Sigmoid colon (tissue), 7 donors: Measurements from ENCODE around the gene ROR1. TPM values are rescaled to one million over a fixed set of nuclear protein-coding genes. Genes with fewer than 3 reads are reported as not detected.
A peak's percentile ranks its signal among the peaks of the same experiment; 100 is the strongest.

Experiments used
- DNase-seq: peaks from one replicate; pipeline ENCODE4 v3.0.0-alpha.2; 2019
- H3K27ac ChIP-seq, 4 donors: fragments of 200-600 bp; sonication (generic); one replicate each; pipeline ENCODE4 v1.5.1; 2016 to 2019; ENCODE audit warnings: mild to moderate bottlenecking in 1 of 4
- H3K27me3 ChIP-seq, 3 donors: fragments of 200-600 bp; sonication (generic); one replicate each; pipeline ENCODE4 v1.5.1; 2019; ENCODE audit warnings: mild to moderate bottlenecking in 1 of 3
- H3K36me3 ChIP-seq, 4 donors: fragments of 200-600 bp; sonication (generic); one replicate each; pipeline ENCODE4 v1.5.1; 2016 to 2019
- H3K4me1 ChIP-seq, 4 donors: fragments of 200-600 bp; sonication (generic); one replicate each; pipeline ENCODE4 v1.5.1; 2017 to 2019
- H3K4me3 ChIP-seq, 4 donors: fragments of 200-600 bp; sonication (generic); one replicate each; pipeline ENCODE4 v1.5.1; 2017 to 2019; ENCODE audit warnings: mild to moderate bottlenecking in 2 of 4, moderate library complexity in 1 of 4
- H3K9me3 ChIP-seq, 4 donors: fragments of 200-600 bp in 3 of 4; sonication (generic) in 3 of 4; one replicate each; pipeline versions ENCODE4 v1.5.1 to v1.6.1; 2013 to 2019
- EP300 ChIP-seq, 4 donors: sonication (generic); formaldehyde crosslinking; IDR thresholded peaks; one replicate each; pipeline ENCODE4 v1.6.1; 2017; ENCODE audit warnings: antibody characterized with exemption in 4 of 4
- POLR2A ChIP-seq, 2 donors: fragments of 450-650 bp; IDR thresholded peaks; one replicate each; pipeline ENCODE4 v1.6.1; 2016; ENCODE audit warnings: antibody characterized with exemption in 2 of 2, mild to moderate bottlenecking in 2 of 2, moderate library complexity in 2 of 2
- POLR2AphosphoS5 ChIP-seq, 4 donors: sonication (generic); formaldehyde crosslinking; IDR thresholded peaks; one replicate each; pipeline ENCODE4 v1.6.1; 2017; ENCODE audit warnings: antibody characterized with exemption in 4 of 4
- WGBS, 2 donors: extraction: QIAGEN DNeasy Blood & Tissue Kit; methylation state at CpG; one replicate each; pipeline ENCODE4 v1.1.7; 2013; 5-methylcytosine and 5-hydroxymethylcytosine counted together
- intact Hi-C: fragments of 100-400 bp; cut with DNase I; formaldehyde crosslinking; loops from one replicate; pipeline ENCODE4 v1.15.1; 2023
- polyA plus RNA-seq, 3 donors: library from polyadenylated mRNA; stranded (reverse); fragments of 200-250 nt; gene quantifications; one replicate each; pipeline ENCODE4 v1.2.3, GENCODE V29; 2013
- total RNA-seq, 4 donors: library from RNA; depleted of rRNA; stranded (reverse); fragments of >200 nt; gene quantifications; one replicate each; pipeline ENCODE4 v1.1.0, GENCODE V29; 2016
- TF ChIP-seq, protein P1 (sequence below), 4 experiments: fragments of 450-650 bp in 3 of 4; fragments of 200-600 bp in 1 of 4; IDR thresholded peaks; one replicate each; pipeline ENCODE4 v1.5.1; 2016 to 2019; ENCODE audit warnings: antibody characterized with exemption in 4 of 4, mild to moderate bottlenecking in 3 of 4, moderate library complexity in 2 of 4
- donor health status: healthy with polysubstance abuse.
- donor health status: Bipolar disorder and iron deficiency.
- donor health status: healthy.

ROR1 gene
- total and polyA plus RNA-seq, 7 donors = under 0.01 to 37.1 (median 27.3) TPM

- DNase-seq = no peak
- H3K9me3 ChIP-seq = no peaks in the 10 kb centered on the region
- 94 to 96% methylated on average over 2 of the region's 2 CpGs for WGBS, 2 donors
- H3K4me1 ChIP-seq = peaks cover 0 to 3% (median 0%) of the 10 kb centered on the region in 4 donors
- TF ChIP-seq, protein P1, sequence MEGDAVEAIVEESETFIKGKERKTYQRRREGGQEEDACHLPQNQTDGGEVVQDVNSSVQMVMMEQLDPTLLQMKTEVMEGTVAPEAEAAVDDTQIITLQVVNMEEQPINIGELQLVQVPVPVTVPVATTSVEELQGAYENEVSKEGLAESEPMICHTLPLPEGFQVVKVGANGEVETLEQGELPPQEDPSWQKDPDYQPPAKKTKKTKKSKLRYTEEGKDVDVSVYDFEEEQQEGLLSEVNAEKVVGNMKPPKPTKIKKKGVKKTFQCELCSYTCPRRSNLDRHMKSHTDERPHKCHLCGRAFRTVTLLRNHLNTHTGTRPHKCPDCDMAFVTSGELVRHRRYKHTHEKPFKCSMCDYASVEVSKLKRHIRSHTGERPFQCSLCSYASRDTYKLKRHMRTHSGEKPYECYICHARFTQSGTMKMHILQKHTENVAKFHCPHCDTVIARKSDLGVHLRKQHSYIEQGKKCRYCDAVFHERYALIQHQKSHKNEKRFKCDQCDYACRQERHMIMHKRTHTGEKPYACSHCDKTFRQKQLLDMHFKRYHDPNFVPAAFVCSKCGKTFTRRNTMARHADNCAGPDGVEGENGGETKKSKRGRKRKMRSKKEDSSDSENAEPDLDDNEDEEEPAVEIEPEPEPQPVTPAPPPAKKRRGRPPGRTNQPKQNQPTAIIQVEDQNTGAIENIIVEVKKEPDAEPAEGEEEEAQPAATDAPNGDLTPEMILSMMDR (IDR thresholded peaks at IDR 0.05) = no peak
- TF ChIP-seq POLR2AphosphoS5 (IDR thresholded peaks at IDR 0.05) (no peak), EP300 (IDR thresholded peaks at IDR 0.05) (no peak), POLR2A (IDR thresholded peaks at IDR 0.05) (no peak)
- H3K27ac ChIP-seq = no peak overlapping the region
- intact Hi-C loops = no loop called here
- H3K4me3 ChIP-seq = no peak overlapping the region
- no peaks in the 10 kb centered on the region for H3K36me3 ChIP-seq
- H3K27me3 ChIP-seq = no peaks in the 10 kb centered on the region
Observed at GRCh38 chr1:63940440-63940839, 166.6 kb downstream of the ROR1 start.

DNA sequence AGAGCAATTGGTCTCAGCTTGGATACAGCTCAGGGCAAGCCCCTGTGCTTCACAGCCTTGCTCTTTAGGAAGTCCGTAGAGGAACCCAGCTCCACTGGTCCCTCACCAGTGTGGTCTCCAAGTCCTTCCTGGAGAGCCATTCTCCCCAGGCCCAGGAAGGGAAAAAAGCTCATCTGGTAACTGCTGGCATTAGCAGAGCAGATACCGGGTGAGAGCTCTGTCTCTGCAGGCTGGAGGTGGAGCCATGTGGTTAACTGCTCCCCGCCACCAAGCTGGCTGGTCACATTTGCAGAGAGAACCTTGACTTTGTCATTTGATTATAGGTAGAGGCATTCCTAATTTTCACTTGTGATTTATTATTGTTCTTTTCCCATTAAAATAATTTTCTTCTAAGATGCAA is 169.6 kb downstream of the ROR1 start:
- intact Hi-C loops = no loop called here
- DNase-seq = no peak
- 70 to 89% methylated on average over 3 of the region's 3 CpGs for WGBS, 2 donors
- H3K4me1 ChIP-seq = peaks cover 0 to 22% (median 11%) of the 10 kb centered on the region in 4 donors
- no peaks in the 10 kb centered on the region for H3K9me3 ChIP-seq
- TF ChIP-seq, protein P1 (IDR thresholded peaks at IDR 0.05) = no peak
- no peak for TF ChIP-seq POLR2A (IDR thresholded peaks at IDR 0.05)
- no peak for TF ChIP-seq POLR2AphosphoS5 (IDR thresholded peaks at IDR 0.05)
- no peak for TF ChIP-seq EP300 (IDR thresholded peaks at IDR 0.05)
- H3K36me3 ChIP-seq = no peaks in the 10 kb centered on the region
- H3K27me3 ChIP-seq = no peaks in the 10 kb centered on the region
- H3K4me3 ChIP-seq = no peak overlapping the region
- H3K27ac ChIP-seq = no peak overlapping the region

- Histone ChIP-seq H3K27me3 (no peaks in the 10 kb centered on the region), H3K4me1 (peaks cover 0 to 36% (median 21%) of the 10 kb centered on the region in 4 donors), H3K36me3 (no peaks in the 10 kb centered on the region), H3K27ac (no peak overlapping the region), H3K4me3 (no peak overlapping the region), H3K9me3 (no peaks in the 10 kb centered on the region)
- intact Hi-C loops = no loop called here
- TF ChIP-seq POLR2AphosphoS5 (IDR thresholded peaks at IDR 0.05) = no peak
- WGBS, 2 donors = 93 to 96% methylated on average over 1 of the region's 1 CpG
- no peak for DNase-seq
Observed at GRCh38 chr1:63945943-63946342, 172.1 kb downstream of the ROR1 start.

GRCh38 chr1:63946866-63947491 is 173.2 kb downstream of the ROR1 start:
- intact Hi-C loops = no loop called here
- Histone ChIP-seq H3K36me3 (no peaks in the 10 kb centered on the region), H3K27me3 (no peaks in the 10 kb centered on the region), H3K27ac (peak overlapping the region in 1 of 4 donors; percentile 62), H3K9me3 (no peaks in the 10 kb centered on the region), H3K4me1 (peaks cover 0 to 36% (median 21%) of the 10 kb centered on the region in 4 donors), H3K4me3 (no peak overlapping the region)
- peak; percentile 75 for DNase-seq
- TF ChIP-seq POLR2A (IDR thresholded peaks at IDR 0.05) (no peak), POLR2AphosphoS5 (IDR thresholded peaks at IDR 0.05) (peak in 2 of 4 donors; percentile 4 to 34), EP300 (IDR thresholded peaks at IDR 0.05) (no peak)
- TF ChIP-seq, protein P1 (IDR thresholded peaks at IDR 0.05) = no peak
- 77 to 88% methylated on average over 11 of the region's 11 CpGs for WGBS, 2 donors

DNA sequence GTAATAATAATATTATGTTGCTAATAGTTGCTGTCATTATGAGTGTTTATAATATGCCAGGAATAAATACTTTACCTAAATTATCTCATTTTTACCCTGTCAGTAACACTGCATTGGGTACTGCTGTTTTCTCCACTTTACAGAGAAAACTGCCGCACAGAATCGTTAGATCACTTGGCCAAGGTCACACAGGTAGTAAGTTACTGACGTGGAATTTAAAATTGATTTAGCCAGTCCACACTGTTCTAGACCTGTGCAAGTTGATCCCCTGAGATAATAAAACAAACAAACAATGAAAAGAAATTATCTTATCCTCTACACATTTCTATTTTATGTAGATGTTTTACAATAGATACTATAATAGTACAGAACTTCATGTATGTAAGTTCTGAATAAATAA is 174.1 kb downstream of the ROR1 start:
- H3K27ac ChIP-seq = no peak overlapping the region

More for the DNA sequence above, 174.1 kb downstream of the ROR1 start:
- DNase-seq = no peak
- Histone ChIP-seq H3K9me3 (no peaks in the 10 kb centered on the region), H3K36me3 (no peaks in the 10 kb centered on the region), H3K4me1 (peaks cover 0 to 36% (median 21%) of the 10 kb centered on the region in 4 donors), H3K4me3 (no peak overlapping the region), H3K27me3 (no peaks in the 10 kb centered on the region)
- intact Hi-C loops = no loop called here
- WGBS, 2 donors = 84 to 94% methylated on average over 3 of the region's 3 CpGs
- TF ChIP-seq, protein P1 (IDR thresholded peaks at IDR 0.05) = no peak
- TF ChIP-seq POLR2AphosphoS5 (IDR thresholded peaks at IDR 0.05) = no peak
